NOMO-1 (cell line): ENCODE results near the gene ANKRD16.
A peak's percentile ranks its signal among the peaks of the same experiment; 100 is the strongest.

ENCODE experiments used
- DNase-seq, 2 experiments: peaks; one replicate each; lab custom pipeline; 2025; ENCODE audit not compliant: unreplicated experiment in 2 of 2; lab: John Stamatoyannopoulos, UW

The ANKRD16 gene

DNA sequence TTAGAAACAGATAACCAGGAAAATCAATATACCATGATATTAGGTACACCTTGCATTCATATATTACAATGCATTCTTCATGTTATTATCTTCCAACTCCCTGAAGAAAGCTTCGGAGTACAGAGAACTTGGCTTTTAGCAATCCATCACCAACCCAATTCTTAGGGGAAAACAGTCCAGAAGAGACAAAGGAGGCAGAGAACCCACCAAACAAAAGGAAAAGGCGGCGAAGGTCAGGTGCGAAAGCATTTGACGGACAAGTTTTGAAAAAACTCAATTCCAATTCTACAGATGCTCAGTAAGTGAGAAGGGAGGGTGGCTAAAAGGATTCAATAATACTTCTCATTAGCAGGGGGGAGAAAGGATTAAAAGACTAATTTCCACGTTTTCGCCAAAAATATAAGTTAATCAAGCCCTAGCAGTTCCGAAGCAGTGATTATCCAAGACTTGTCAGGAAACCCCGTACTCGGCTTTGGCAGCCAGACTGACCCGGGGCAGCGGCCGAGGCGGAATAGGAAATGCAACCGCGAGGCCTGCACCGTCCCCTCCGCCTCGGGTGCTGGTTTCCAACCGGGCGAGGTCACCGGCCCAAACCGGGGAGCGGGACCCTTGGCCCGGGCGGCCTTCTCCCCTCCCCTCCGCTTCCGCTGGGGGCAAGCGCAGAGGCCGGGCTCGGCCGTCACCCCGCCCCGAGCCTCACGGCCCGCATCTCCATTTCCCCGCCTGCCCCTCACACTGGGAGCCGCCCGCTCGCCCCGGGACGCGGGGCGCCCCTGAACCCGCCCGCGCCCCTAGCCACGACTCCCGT is 77.2 kb downstream of the ANKRD16 start:
- peak; percentile 48 to 50 for DNase-seq
